ENCODE data around the gene SLC12A9. TPM values are rescaled to one million over a fixed set of nuclear protein-coding genes. Genes with fewer than 3 reads are reported as not detected.

Gene SLC12A9
- total RNA-seq, 4 donors from 2014 or later: 21.0 to 46.2 (median 23.1) TPM

- peaks cover 3 to 29% (median 6%) of the 10 kb centered on the region in 4 donors for H3K4me1 ChIP-seq
- WGBS, 2 donors (ENCODE audit: low coverage in 1 of 2): 93 to 97% methylated on average over 7 to 24 of the region's 24 CpGs
- no peak overlapping the region for H3K27ac ChIP-seq
These were observed 30.4 kb downstream of the SLC12A9 start for GRCh38 chr7:100882785-100883526.

GRCh38 chr7:100884736-100885439 is 32.4 kb downstream of the SLC12A9 start:
- in situ Hi-C loops (cut with MboI; ENCODE audit: low pct_ligation_motif_present in 1 of 4, low pct_unique_long_range_greater_than_20kb in 1 of 4, low sequenced_read_pairs in 3 of 4) (no loop called here), intact Hi-C loops (cut with DNase I; ENCODE audit: low total_unique reads) (no loop called here)
- no peak for TF ChIP-seq CTCF (IDR thresholded peaks at IDR 0.05)
- no peak for TF ChIP-seq EP300 (IDR thresholded peaks at IDR 0.05; ENCODE audit: low read depth)
- TF ChIP-seq POLR2A (IDR thresholded peaks at IDR 0.05): no peak
- H3K27ac ChIP-seq: no peak overlapping the region
- H3K4me3 ChIP-seq: no peak overlapping the region
- peaks cover 0 to 64% (median 30%) of the 10 kb centered on the region in 4 donors for H3K36me3 ChIP-seq
- no peak for DNase-seq
- H3K9me3 ChIP-seq: no peaks in the 10 kb centered on the region
- no peaks in the 10 kb centered on the region for H3K27me3 ChIP-seq
- 82 to 91% methylated on average over 12 to 29 of the region's 29 CpGs for whole genome bisulfite sequencing, 2 donors (ENCODE audit: low coverage in 1 of 2)
- peaks cover 14 to 27% (median 19%) of the 10 kb centered on the region in 4 donors for H3K4me1 ChIP-seq

More at GRCh38 chr7:100882785-100883526, 30.4 kb downstream of the SLC12A9 start:
- in situ Hi-C loops (cut with MboI; ENCODE audit: low pct_ligation_motif_present in 1 of 4, low pct_unique_long_range_greater_than_20kb in 1 of 4, low sequenced_read_pairs in 3 of 4) (no loop called here), intact Hi-C loops (cut with DNase I; ENCODE audit: low total_unique reads) (no loop called here)
- TF ChIP-seq CTCF (IDR thresholded peaks at IDR 0.05) (no peak), POLR2AphosphoS5 (IDR thresholded peaks at IDR 0.05) (no peak), POLR2A (IDR thresholded peaks at IDR 0.05) (no peak), EP300 (IDR thresholded peaks at IDR 0.05; ENCODE audit: low read depth) (no peak)
- Histone ChIP-seq H3K4me3 (no peak overlapping the region), H3K27me3 (no peaks in the 10 kb centered on the region), H3K9me3 (no peaks in the 10 kb centered on the region), H3K36me3 (peaks cover 0 to 64% (median 30%) of the 10 kb centered on the region in 4 donors)
- DNase-seq: no peak

GRCh38 chr7:100885440-100886141 is 33.1 kb downstream of the SLC12A9 start:
- WGBS, 2 donors (ENCODE audit: low coverage in 1 of 2): 62 to 79% methylated on average over 2 to 22 of the region's 22 CpGs
- Histone ChIP-seq H3K36me3 (peaks cover 0 to 63% (median 30%) of the 10 kb centered on the region in 4 donors), H3K4me1 (peaks cover 18 to 33% (median 24%) of the 10 kb centered on the region in 4 donors), H3K27ac (no peak overlapping the region), H3K27me3 (no peaks in the 10 kb centered on the region), H3K4me3 (no peak overlapping the region), H3K9me3 (no peaks in the 10 kb centered on the region)
- no peak for DNase-seq
- intact Hi-C loops (cut with DNase I; ENCODE audit: low total_unique reads) (no loop called here), in situ Hi-C loops (cut with MboI; ENCODE audit: low pct_ligation_motif_present in 1 of 4, low pct_unique_long_range_greater_than_20kb in 1 of 4, low sequenced_read_pairs in 3 of 4) (no loop called here)
- TF ChIP-seq POLR2A (IDR thresholded peaks at IDR 0.05) (no peak), CTCF (IDR thresholded peaks at IDR 0.05) (no peak), EP300 (IDR thresholded peaks at IDR 0.05; ENCODE audit: low read depth) (no peak), POLR2AphosphoS5 (IDR thresholded peaks at IDR 0.05) (no peak)
